T follicular helper cell (primary cell): ENCODE data around the gene RPRD2.

Source experiments
- DNase-seq: peaks from one replicate; pipeline ENCODE4 v3.0.0-alpha.2; 2020; ENCODE audit warnings: low read depth

Gene RPRD2

GRCh38 chr1:150472601-150473200 is 108.8 kb downstream of the RPRD2 start:
- DNase-seq = no peak

DNA sequence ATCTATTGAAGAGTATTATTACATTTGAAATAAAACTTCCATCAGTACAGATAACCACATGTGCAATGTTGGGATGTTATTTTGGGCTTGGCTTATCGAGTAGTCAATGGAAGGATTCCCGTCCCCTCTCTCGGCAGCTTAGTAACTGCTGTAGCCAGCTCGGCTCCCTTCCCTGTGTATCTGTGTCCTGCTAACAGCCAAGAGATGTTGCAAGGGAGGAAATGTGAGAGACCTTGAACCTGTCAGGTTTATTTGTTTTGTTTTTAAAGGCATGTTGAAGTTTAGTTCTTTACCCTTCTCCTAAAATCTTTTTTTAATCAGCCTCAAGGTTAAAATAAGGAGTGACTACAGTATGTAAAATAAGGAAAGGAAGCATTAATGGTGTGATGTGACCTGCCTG is 109.7 kb downstream of the RPRD2 start:
- no peak for DNase-seq

DNA sequence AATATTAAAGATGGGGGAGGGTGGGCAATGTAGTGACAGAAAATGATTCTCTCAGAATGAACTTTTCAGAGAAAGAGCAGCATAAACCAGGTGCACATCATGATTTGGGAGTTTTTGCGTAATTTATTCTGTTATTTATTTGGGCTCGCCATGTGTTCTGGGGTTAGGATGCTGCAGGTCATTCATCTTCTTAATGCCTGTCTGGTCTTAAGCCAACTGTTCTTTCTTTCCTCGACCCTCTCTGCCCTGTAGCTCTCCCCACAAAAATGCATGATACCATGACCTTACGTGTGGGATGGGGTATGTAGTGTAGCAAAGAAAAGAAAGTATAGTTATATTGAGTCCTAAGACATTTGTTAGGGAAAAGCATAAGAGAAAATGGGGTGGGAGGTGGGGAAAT is 110.9 kb downstream of the RPRD2 start:
- no peak for DNase-seq

DNA sequence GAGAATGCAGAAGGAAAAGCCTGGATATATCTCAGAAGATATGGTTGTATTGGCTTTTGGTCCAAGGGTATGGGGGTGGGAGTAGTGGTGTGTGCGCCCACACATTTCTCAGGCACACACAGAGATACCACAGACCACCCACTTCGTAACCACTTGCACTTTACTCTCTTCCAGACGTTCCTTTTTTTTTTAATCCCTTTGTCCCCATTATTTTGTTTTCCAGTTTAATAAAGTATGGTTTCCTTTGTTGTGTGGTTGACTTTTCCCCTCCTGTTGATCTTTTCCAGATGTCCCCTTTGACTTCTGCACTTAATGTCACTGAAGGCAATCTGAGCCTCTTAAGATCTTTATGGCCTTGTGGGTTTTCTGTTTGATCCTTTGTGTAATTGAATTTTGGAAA is 112.8 kb downstream of the RPRD2 start:
- no peak for DNase-seq

GRCh38 chr1:150477320-150477719 is 113.4 kb downstream of the RPRD2 start:
- no peak for DNase-seq

GRCh38 chr1:150477733-150478132 is 113.8 kb downstream of the RPRD2 start:
- DNase-seq = no peak

- DNase-seq = no peak
Observed at GRCh38 chr1:150479370-150479769, 115.4 kb downstream of the RPRD2 start.

GRCh38 chr1:150479927-150480352 is 116.0 kb downstream of the RPRD2 start:
- no peak for DNase-seq

DNA sequence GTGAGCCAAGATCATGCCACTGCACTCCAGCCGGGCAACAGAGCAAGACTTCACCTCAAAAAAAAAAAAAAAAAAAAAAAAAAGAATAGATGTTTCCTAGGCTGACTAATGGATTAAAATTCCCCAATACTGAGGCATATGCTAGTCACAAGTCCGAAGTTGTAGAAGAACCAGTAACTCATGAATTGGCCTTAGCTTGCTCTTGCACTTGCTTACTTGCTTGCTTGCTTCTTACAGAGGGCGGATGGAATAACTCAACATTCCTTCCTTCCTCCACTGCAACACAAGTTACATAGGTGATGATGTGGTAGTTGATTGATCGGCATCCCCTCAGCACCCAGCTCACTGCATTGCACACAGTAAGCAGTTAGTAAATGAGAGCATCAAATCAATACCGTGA is 120.5 kb downstream of the RPRD2 start:
- no peak for DNase-seq

DNA sequence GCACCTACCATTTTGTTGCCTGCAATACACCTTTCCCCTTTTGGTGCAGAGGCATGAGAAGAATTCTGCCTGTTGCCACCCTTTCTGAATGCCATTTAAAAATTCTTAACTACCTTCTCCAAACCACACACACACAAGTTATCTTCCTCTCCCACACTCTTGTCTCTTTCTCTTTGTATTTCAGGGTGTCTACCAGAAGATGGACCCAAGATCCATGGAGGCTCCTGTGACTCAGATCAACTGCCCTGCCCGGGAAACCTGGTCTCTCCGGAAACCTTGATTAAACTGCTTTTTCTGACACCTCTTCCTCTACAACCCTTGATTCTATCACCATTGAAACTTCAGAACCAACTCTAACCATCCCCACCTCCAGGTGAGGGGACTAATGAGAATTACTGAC is 120.9 kb downstream of the RPRD2 start:
- DNase-seq = no peak

GRCh38 chr1:150486966-150487762 is 123.2 kb downstream of the RPRD2 start, which contains the start of gene TARS2:
TSS of gene TARS2 (plus strand) at chr1:150487419. CDS start at chr1:150487451, 32 bp downstream.
- peak; percentile 89 for DNase-seq

DNA sequence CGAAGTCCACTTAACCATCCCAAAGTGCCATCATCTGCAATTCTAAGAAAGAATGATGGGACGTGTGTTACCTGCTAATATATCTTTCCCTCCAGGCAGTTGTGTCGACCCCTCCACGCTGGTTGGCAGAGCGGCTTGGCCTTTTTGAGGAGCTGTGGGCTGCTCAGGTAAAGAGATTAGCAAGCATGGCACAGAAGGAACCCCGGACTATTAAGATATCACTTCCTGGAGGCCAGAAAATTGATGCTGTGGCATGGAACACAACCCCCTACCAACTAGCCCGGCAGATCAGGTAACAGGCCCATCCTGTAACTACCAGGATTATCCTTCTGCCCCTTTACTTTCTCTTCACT is 123.8 kb downstream of the RPRD2 start:
- DNase-seq = no peak

DNA sequence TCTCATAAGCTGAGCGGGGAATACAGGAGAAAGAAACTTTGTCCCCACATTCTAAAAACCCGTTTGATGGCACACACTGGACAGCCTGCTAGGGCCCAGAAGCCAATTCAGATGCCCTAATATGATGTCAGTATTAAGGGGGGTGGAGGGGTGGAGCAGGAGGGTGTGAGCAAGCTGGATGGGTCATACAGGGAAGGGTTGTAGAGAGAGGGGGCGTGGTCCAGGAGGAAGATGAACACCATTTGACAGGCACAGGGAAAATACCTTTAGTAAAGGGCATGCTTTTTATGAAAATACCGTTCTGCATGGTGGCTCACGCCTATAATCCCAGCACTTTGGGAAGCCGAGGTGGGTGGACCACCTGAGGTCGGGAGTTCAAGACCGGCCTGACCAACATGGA is 129.2 kb downstream of the RPRD2 start:
- no peak for DNase-seq

DNA sequence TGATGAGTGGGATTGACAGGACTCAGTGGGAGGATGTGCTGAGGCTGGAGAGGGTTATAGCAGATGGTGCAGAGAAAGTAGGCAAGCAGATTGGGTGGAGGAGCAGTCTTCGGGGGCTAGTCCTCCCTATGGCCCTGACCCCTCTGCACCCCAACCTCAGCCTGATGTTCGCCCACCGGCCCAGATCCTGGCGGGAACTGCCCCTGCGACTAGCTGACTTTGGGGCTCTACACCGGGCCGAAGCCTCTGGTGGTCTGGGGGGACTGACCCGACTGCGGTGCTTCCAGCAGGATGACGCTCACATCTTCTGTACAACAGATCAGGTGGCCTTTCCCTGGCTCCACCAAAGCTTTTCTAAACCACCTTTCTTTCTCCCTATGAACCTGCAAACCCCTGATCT is 134.4 kb downstream of the RPRD2 start:
- DNase-seq = no peak

- DNase-seq = no peak
Observed at GRCh38 chr1:150505431-150505830, 141.5 kb downstream of the RPRD2 start.

DNA sequence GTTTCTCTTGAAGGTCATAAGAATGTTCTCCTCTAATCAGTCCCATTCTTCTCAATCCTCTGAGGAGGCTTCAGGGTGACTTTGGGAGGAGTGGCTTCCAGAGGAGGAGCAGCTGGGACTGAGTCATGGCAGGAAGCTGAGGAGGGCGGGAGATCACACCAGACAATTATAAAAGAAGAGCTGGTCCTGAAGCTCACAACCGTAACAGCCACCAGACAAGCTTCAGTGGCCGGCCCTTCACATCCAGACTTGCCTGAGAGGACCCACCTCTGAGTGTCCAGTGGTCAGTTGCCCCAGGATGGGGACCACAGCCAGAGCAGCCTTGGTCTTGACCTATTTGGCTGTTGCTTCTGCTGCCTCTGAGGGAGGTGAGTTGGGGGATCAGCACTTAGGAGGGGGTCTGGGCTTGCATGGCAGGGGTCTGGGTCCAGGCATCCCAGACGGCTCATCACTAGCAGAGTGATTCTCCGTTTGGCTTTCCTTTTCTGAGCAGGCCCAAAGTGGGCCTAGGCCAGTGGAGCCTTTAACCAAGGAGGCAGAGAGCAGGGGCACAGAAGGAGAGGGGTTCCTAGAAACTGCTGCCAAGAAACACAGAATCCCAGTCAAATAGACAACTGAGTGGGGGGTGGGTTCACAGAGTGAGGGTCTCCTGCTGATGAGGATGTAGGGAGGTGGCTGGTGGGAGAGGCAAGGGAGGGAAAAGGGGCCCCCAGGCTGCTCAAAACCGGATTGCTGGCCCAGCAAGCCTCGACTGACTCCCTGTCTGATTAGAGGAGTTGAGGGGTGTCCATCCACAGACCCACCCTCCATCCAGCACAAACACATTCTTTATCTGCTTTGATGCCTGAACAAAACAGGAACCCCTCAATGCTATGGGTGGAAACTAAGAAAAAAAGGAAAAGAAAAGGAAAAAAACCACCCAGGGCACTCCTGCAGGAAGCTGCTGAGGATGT is 144.2 kb downstream of the RPRD2 start, which contains the start of gene ECM1:
Gene ECM1 (plus strand): TSS at position 198 of the 953 bp plus-strand sequence. CDS start 101 bp downstream, at position 299.
- no peak for DNase-seq

DNA sequence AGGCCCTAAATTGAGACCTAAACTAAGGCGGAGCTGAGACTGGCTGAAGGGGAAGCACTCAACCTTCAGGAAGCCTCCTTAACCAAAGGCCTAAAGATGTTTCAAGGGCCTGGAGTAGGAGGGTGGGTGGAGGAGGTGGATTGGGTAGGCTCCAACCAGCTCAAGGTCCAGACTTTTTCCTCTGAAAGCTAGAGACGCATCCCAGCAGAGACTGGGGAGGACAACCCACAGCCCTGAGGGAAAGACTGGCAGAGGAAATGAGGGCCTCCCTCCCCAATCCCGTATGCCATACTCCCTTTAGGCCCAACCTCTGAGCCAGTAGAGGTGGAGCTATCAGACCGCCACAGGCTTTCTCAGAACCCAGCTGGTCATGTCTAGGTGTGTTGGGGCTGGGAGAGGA is 145.0 kb downstream of the RPRD2 start:
- DNase-seq = no peak

- DNase-seq = no peak
Observed at GRCh38 chr1:150511551-150511950, 147.6 kb downstream of the RPRD2 start.

GRCh38 chr1:150511985-150512660 is 148.2 kb downstream of the RPRD2 start:
- DNase-seq = no peak

DNA sequence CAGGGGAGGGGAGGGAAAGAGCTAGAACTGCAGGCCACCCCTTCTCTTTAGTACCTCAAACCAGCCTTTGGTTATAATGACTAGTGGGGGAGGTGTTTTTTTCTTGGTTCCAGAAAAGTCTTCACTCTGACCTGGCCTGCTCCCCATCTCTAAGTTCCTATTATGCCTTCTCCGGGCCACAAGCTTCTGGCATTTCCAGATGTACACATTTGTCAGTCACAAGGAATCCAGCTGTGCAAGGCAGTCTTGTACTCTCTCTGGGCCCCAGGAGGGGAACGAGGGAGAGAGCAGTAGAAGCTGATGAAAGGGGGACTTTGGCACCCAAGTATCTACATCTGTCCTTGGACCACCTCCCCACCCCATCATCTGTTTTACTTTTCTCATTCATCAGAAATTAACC is 148.9 kb downstream of the RPRD2 start:
- no peak for DNase-seq

- DNase-seq = no peak
Observed at GRCh38 chr1:150513351-150513791, 149.4 kb downstream of the RPRD2 start.

DNA sequence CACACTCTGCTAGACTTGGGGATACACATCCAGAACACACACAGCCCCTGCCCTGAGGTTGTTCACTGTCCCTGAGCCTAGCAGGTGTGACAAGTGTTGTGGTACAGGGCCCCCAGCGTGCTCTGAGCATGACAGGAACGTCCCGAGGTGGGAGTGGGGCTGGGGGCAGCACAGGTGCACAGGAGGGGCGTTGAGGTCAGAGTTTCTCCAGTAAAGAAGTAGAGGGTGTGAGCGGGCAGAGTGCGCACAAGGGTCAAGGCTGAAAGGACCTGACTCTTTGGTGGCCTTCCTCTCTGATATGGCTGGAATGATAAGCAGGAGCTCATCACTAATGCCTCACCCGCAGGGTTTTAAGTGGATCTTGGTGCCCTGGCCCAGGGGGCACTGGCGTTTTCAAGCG is 150.3 kb downstream of the RPRD2 start:
- DNase-seq = no peak
